GM23248 (cell line): ENCODE data around the gene CACNA1C. TPM values are rescaled to one million over a fixed set of nuclear protein-coding genes. Genes with fewer than 3 reads are reported as not detected.

Experiments
- DNase-seq: peaks from one replicate; pipeline ENCODE4 v3.0.0-alpha.2; 2015
- H2AFZ ChIP-seq: fragments of 200-600 bp; sonication (generic); 2 replicates; pipeline ENCODE4 v1.6.1; 2016; ENCODE audit warnings: antibody characterized with exemption
- H3F3A ChIP-seq: fragments of 200-600 bp; sonication (generic); 2 replicates; pipeline ENCODE4 v1.6.1; 2016; ENCODE audit warnings: mild to moderate bottlenecking, antibody characterized with exemption, mixed run types; ENCODE audit not compliant: insufficient read depth
- H3K27ac ChIP-seq: fragments of 200-600 bp; sonication (generic); 2 replicates; pipeline ENCODE4 v1.5.1; 2016; ENCODE audit warnings: mild to moderate bottlenecking
- H3K27me3 ChIP-seq: fragments of 200-600 bp; sonication (generic); replicated peaks from 2 replicates; pipeline ENCODE4 v1.6.1; 2016; ENCODE audit warnings: mild to moderate bottlenecking; ENCODE audit not compliant: insufficient read depth
- H3K36me3 ChIP-seq: fragments of 200-600 bp; sonication (generic); 2 replicates; pipeline ENCODE4 v1.6.1; 2016; ENCODE audit warnings: low read depth, mild to moderate bottlenecking
- H3K4me1 ChIP-seq: fragments of 200-600 bp; sonication (generic); 2 replicates; pipeline ENCODE4 v1.6.1; 2016; ENCODE audit warnings: mild to moderate bottlenecking; ENCODE audit not compliant: insufficient read depth
- H3K4me2 ChIP-seq: fragments of 200-600 bp; sonication (generic); one replicate; pipeline ENCODE4 v1.6.1; 2016; ENCODE audit warnings: mild to moderate bottlenecking; ENCODE audit not compliant: unreplicated experiment
- H3K4me3 ChIP-seq: fragments of 200-600 bp; sonication (generic); 2 replicates; pipeline ENCODE4 v1.5.1; 2016; ENCODE audit warnings: mild to moderate bottlenecking
- H3K79me2 ChIP-seq: fragments of 200-600 bp; sonication (generic); 2 replicates; pipeline ENCODE4 v1.6.1; 2016; ENCODE audit warnings: mild to moderate bottlenecking; ENCODE audit not compliant: insufficient read depth
- H3K9ac ChIP-seq: fragments of 200-600 bp; sonication (generic); 2 replicates; pipeline ENCODE4 v1.6.1; 2016; ENCODE audit warnings: mild to moderate bottlenecking
- H3K9me2 ChIP-seq: fragments of 200-600 bp; sonication (generic); 2 replicates; pipeline ENCODE4 v1.6.1; 2016; ENCODE audit warnings: mixed run types, mild to moderate bottlenecking, moderate library complexity; ENCODE audit not compliant: insufficient read depth
- H3K9me3 ChIP-seq: fragments of 200-600 bp; sonication (generic); one replicate; pipeline ENCODE4 v1.6.1; 2017; ENCODE audit warnings: low read depth
- H4K20me1 ChIP-seq: fragments of 200-600 bp; sonication (generic); 2 replicates; pipeline ENCODE4 v1.6.0; 2016; ENCODE audit not compliant: insufficient read depth
- EZH2 ChIP-seq: fragments of 200-600 bp; sonication (generic); IDR thresholded peaks from 2 replicates; pipeline ENCODE4 v1.6.1; 2018; ENCODE audit warnings: antibody characterized with exemption, mild to moderate bottlenecking; ENCODE audit not compliant: insufficient read depth, poor library complexity, severe bottlenecking
- EZH2phosphoT487 ChIP-seq: fragments of 200-600 bp; sonication (generic); IDR thresholded peaks from 2 replicates; pipeline ENCODE4 v1.6.1; 2018; ENCODE audit warnings: antibody characterized with exemption, moderate library complexity, mild to moderate bottlenecking, low read depth; ENCODE audit not compliant: insufficient read depth
- WGBS, 2 experiments: methylation state at CpG; one replicate each; pipeline ENCODE4 v1.1.6; 2015 to 2017; ENCODE audit warnings: low lambda C conversion rate in 2 of 2, low coverage in 1 of 2; ENCODE audit errors: missing lambda C conversion rate in 2 of 2; 5-methylcytosine and 5-hydroxymethylcytosine counted together
- in situ Hi-C: fragments of 300-500 bp; cut with MboI; formaldehyde crosslinking; loops from 2 replicates; pipeline ENCODE4 v1.15.0; 2020
- polyA plus RNA-seq: library from polyadenylated mRNA; unstranded; fragments of >200 nt; fragmentation: Nextera tagmentation; extraction: Ambion mirVana; gene quantifications from 2 replicates; pipeline ENCODE4 v1.2.1, GENCODE V29; 2016
- total RNA-seq: library from RNA; depleted of rRNA; stranded (reverse); fragments of >200 nt; shearing (Covaris generic); gene quantifications from 2 replicates; pipeline ENCODE4 v1.2.3, GENCODE V29; 2014

Gene CACNA1C
- total and polyA plus RNA-seq, 2 experiments from 2014 or later: 4.9 to 11.5 TPM

DNA sequence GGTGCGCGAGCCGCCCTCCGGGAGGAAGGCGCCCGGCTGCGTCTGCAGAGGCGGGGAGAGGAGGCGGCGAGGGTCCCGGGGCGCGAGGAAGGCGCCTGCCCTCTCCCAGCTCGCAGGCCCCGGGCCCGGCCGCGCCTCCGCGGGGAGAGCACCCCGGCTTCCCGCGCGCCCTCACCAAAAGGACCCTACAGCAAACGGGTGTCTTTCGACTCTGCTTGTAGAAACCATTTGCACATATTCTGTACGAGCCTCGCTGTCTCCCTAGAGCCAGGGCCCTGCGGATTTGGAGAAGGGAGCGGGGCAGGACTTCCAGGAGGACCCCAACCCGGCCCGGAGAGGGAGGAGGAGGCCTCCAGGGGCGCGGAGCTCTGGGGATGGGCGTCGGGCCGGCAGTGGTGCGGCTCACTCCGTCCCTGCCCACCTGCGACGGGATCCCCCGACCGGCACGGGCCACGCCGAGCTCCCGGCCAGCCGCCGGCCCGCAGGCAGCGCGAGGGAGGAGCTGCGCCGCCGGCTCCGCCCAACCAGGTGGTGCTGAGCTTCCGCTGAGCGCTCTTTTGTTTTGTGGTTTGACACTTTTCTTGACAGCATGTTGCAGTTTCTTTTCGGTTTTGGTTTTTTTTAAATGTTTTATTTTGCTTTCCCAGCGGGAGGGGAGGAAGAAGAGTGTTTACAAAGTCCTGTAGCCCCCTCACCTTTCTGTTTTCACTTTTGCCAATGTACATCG, 638.7 kb downstream of the CACNA1C start:
- H2AFZ ChIP-seq: no peak overlapping the region
- no peak overlapping the region for H3K27ac ChIP-seq
- H3K9ac ChIP-seq: no peak overlapping the region
- no peaks in the 10 kb centered on the region for H3K79me2 ChIP-seq
- H3K9me2 ChIP-seq: no peaks in the 10 kb centered on the region
- no peak overlapping the region for H3K4me2 ChIP-seq
- no peaks in the 10 kb centered on the region for H3K9me3 ChIP-seq
- no peaks in the 10 kb centered on the region for H4K20me1 ChIP-seq
- no peak for DNase-seq
- no peaks in the 10 kb centered on the region for H3K27me3 ChIP-seq
- TF ChIP-seq EZH2 (no peak), EZH2phosphoT487 (no peak)
- H3F3A ChIP-seq: no peaks in the 10 kb centered on the region
- no peak overlapping the region for H3K4me3 ChIP-seq
- 83 to 91% methylated on average over 39 to 62 of the region's 62 CpGs for WGBS, 2 experiments
- no peaks in the 10 kb centered on the region for H3K4me1 ChIP-seq
- H3K36me3 ChIP-seq: peaks cover 4% of the 10 kb centered on the region; the same call in 1 of the 2 replicates
- in situ Hi-C loops: no loop called here

DNA sequence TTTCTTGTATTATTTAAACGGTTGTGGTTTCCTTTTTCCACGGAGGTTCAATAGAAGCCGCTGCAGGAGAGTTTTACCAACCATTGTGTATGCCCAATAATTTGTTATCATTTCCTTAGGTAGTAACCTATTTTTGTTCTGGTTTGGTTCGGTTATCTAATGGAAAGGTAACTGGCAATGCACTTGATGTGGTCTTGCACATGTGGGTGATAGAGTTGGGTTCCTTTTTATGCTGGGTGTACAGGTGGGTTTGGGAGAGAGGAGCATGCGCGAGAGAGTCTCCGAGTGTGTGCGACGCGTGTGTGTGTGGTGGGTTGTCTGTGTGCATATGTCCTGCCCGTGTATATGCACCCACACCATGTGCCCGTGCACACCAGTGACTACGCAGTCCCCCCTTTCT, 639.3 kb downstream of the CACNA1C start:
- TF ChIP-seq EZH2phosphoT487 (no peak), EZH2 (no peak)
- H2AFZ ChIP-seq: no peak overlapping the region
- no peaks in the 10 kb centered on the region for H3K36me3 ChIP-seq
- DNase-seq: no peak
- no peaks in the 10 kb centered on the region for H4K20me1 ChIP-seq
- in situ Hi-C loops: no loop called here
- H3K4me1 ChIP-seq: no peaks in the 10 kb centered on the region
- no peaks in the 10 kb centered on the region for H3K79me2 ChIP-seq
- H3K9me2 ChIP-seq: no peaks in the 10 kb centered on the region
- no peaks in the 10 kb centered on the region for H3F3A ChIP-seq
- H3K4me2 ChIP-seq: no peak overlapping the region
- H3K9ac ChIP-seq: no peak overlapping the region
- no peak overlapping the region for H3K4me3 ChIP-seq
- no peaks in the 10 kb centered on the region for H3K27me3 ChIP-seq
- no peak overlapping the region for H3K27ac ChIP-seq
- 91 to 94% methylated on average over 12 to 13 of the region's 13 CpGs for WGBS, 2 experiments
- no peaks in the 10 kb centered on the region for H3K9me3 ChIP-seq

GRCh38 chr12:2693244-2693860, 640.6 kb downstream of the CACNA1C start:
- no peak overlapping the region for H2AFZ ChIP-seq
- H3F3A ChIP-seq: no peaks in the 10 kb centered on the region
- no peak overlapping the region for H3K9ac ChIP-seq
- no peaks in the 10 kb centered on the region for H4K20me1 ChIP-seq
- H3K9me3 ChIP-seq: no peaks in the 10 kb centered on the region
- no peak for DNase-seq
- TF ChIP-seq EZH2phosphoT487 (no peak), EZH2 (no peak)
- no peak overlapping the region for H3K27ac ChIP-seq
- no peaks in the 10 kb centered on the region for H3K9me2 ChIP-seq
- no peak overlapping the region for H3K4me2 ChIP-seq
- H3K4me1 ChIP-seq: no peaks in the 10 kb centered on the region
- no peaks in the 10 kb centered on the region for H3K27me3 ChIP-seq
- in situ Hi-C loops: no loop called here
- no peak overlapping the region for H3K4me3 ChIP-seq
- no peaks in the 10 kb centered on the region for H3K36me3 ChIP-seq
- 74% methylated on average over 10 of the region's 10 CpGs for WGBS, 2 experiments
- no peaks in the 10 kb centered on the region for H3K79me2 ChIP-seq

GRCh38 chr12:2693980-2694610, 641.3 kb downstream of the CACNA1C start:
- Histone ChIP-seq H3K36me3 (no peaks in the 10 kb centered on the region), H3K27me3 (no peaks in the 10 kb centered on the region), H3K27ac (no peak overlapping the region), H3K9ac (no peak overlapping the region), H4K20me1 (no peaks in the 10 kb centered on the region), H2AFZ (no peak overlapping the region), H3K4me2 (no peak overlapping the region), H3K79me2 (no peaks in the 10 kb centered on the region), H3K9me3 (no peaks in the 10 kb centered on the region), H3K9me2 (no peaks in the 10 kb centered on the region), H3K4me1 (no peaks in the 10 kb centered on the region), H3K4me3 (no peak overlapping the region), H3F3A (no peaks in the 10 kb centered on the region)
- WGBS, 2 experiments: 92 to 96% methylated on average over 3 of the region's 3 CpGs
- in situ Hi-C loops: no loop called here
- TF ChIP-seq EZH2phosphoT487 (no peak), EZH2 (no peak)
- DNase-seq: no peak
